Measurements from ENCODE around the gene CAMTA1. TPM values are rescaled to one million over a fixed set of nuclear protein-coding genes. Genes with fewer than 3 reads are reported as not detected.

CAMTA1 gene
- total and polyA plus RNA-seq, 4 donors = 48.1 to 140 (median 52.3) TPM

DNA sequence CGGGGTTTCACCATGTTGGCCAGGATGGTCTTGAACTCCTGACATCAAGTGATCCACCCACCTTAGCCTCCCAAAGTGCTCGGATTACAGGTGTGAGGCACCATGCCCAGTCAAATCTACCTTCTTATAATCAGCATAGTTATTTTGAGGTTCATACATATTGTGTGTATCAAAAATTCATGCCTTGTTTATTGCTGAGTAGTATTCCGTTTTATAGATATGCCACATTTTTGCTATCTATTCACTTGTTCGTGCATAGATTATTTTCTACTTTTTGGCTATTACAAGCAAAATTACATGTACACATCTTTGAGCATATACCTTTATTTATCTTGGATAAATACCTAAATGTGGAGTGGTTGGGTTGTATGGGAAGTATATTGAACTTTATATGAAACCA is 344.9 kb downstream of the CAMTA1 start:
- 82 to 97% methylated on average over 4 of the region's 4 CpGs for WGBS, 2 donors
- no peak overlapping the region for H3K9ac ChIP-seq (ENCODE audit: insufficient read depth in 1 of 2, low read length in 2 of 2)
- H3K4me3 ChIP-seq = no peak overlapping the region
- no peaks in the 10 kb centered on the region for H3K27me3 ChIP-seq (ENCODE audit: control insufficient read depth in 3 of 3, insufficient read depth in 3 of 3, low read length in 2 of 3)
- H3K4me1 ChIP-seq (ENCODE audit: control insufficient read depth in 5 of 5, insufficient read depth in 5 of 5, low read length in 5 of 5) = no peaks in the 10 kb centered on the region
- H3K36me3 ChIP-seq (ENCODE audit: control insufficient read depth in 4 of 4, insufficient read depth in 4 of 4, low read length in 4 of 4) = no peaks in the 10 kb centered on the region
- TF ChIP-seq, protein P1, sequence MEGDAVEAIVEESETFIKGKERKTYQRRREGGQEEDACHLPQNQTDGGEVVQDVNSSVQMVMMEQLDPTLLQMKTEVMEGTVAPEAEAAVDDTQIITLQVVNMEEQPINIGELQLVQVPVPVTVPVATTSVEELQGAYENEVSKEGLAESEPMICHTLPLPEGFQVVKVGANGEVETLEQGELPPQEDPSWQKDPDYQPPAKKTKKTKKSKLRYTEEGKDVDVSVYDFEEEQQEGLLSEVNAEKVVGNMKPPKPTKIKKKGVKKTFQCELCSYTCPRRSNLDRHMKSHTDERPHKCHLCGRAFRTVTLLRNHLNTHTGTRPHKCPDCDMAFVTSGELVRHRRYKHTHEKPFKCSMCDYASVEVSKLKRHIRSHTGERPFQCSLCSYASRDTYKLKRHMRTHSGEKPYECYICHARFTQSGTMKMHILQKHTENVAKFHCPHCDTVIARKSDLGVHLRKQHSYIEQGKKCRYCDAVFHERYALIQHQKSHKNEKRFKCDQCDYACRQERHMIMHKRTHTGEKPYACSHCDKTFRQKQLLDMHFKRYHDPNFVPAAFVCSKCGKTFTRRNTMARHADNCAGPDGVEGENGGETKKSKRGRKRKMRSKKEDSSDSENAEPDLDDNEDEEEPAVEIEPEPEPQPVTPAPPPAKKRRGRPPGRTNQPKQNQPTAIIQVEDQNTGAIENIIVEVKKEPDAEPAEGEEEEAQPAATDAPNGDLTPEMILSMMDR (IDR thresholded peaks at IDR 0.05; ENCODE audit: control extremely low read depth, extremely low read depth) = no peak
- no peak overlapping the region for H3K27ac ChIP-seq (ENCODE audit: low read depth in 1 of 2, low read length in 1 of 2)
- peaks cover 0 to 6% (median 0%) of the 10 kb centered on the region in 4 donors for H3K9me3 ChIP-seq (ENCODE audit: control insufficient read depth in 4 of 4, insufficient read depth in 3 of 4, low read length in 3 of 4)
- DNase-seq (no peak), ATAC-seq (ENCODE audit: insufficient read depth, low FRiP score) (no peak)

DNA sequence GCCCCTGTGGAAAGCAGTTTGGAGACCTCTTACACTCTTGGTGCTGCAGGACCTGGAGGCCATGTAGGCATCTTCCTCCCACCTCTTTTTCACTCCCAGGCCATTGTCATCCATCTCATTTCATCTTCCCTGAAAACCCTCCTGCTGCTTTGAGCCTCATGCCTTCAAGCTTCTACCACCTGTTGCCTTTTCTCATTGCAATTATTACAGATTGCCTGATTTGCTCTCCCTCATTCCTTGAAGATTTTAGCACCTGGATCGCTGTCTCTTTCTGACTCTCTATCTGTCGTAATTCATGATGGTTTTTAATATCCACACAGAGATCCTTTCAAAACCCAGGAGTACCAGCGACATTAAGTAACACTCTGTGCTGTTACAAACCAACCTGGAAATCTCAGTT is 350.2 kb downstream of the CAMTA1 start:
- Histone ChIP-seq H3K4me3 (no peak overlapping the region), H3K27me3 (ENCODE audit: control insufficient read depth in 3 of 3, insufficient read depth in 3 of 3, low read length in 2 of 3) (peaks cover 0 to 6% (median 0%) of the 10 kb centered on the region in 3 donors), H3K9ac (ENCODE audit: insufficient read depth in 1 of 2, low read length in 2 of 2) (no peak overlapping the region), H3K9me3 (ENCODE audit: control insufficient read depth in 4 of 4, insufficient read depth in 3 of 4, low read length in 3 of 4) (peaks cover 0 to 1% (median 0%) of the 10 kb centered on the region in 4 donors), H3K27ac (ENCODE audit: low read depth in 1 of 2, low read length in 1 of 2) (no peak overlapping the region), H3K36me3 (ENCODE audit: control insufficient read depth in 4 of 4, insufficient read depth in 4 of 4, low read length in 4 of 4) (no peaks in the 10 kb centered on the region), H3K4me1 (ENCODE audit: control insufficient read depth in 5 of 5, insufficient read depth in 5 of 5, low read length in 5 of 5) (no peaks in the 10 kb centered on the region)
- TF ChIP-seq, protein P1 (IDR thresholded peaks at IDR 0.05; ENCODE audit: control extremely low read depth, extremely low read depth) = no peak
- DNase-seq = no peak
- no peak for ATAC-seq (ENCODE audit: insufficient read depth, low FRiP score)
- WGBS, 2 donors = 89 to 91% methylated on average over 3 of the region's 3 CpGs

DNA sequence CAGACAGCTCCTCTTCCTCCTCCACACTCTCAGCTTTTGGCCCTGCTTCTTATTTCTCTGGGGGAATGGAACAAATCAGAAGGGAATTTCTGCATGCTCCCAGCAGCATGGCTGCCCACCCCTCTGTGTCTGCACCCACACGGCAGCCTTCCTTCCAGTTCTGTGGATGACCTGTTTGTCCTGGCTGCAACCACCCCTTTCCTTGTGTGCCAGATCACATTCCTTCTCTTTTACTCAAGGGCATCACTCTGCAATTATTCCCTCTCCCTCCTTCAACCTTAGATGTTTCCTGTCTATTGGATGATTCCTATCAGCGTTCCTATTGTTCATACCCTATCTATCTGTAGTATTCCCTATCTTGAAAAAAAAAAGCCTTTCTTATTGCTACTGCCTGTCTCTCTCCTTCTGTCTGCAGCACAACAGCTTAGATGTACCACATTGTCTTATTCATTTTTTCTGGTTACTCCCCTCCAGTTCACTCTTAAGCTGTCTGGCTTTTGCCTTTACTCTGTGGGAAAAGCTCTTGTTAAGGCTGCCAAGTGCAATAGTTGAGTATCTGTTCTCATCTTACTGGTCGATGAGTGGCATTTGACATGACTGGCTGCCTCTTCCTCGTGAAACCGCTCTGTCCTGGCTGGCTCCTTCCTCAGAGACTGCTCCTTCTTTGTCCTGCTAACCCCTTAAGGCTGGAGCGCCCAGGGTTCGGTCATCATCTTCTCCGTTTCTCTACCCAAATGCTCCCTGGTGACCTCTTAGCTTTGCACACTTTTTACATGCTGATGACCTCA is 351.1 kb downstream of the CAMTA1 start:
- Histone ChIP-seq H3K9me3 (ENCODE audit: control insufficient read depth in 4 of 4, insufficient read depth in 3 of 4, low read length in 3 of 4) (peaks cover 0 to 1% (median 0%) of the 10 kb centered on the region in 4 donors), H3K4me1 (ENCODE audit: control insufficient read depth in 5 of 5, insufficient read depth in 5 of 5, low read length in 5 of 5) (no peaks in the 10 kb centered on the region), H3K4me3 (no peak overlapping the region), H3K27ac (ENCODE audit: low read depth in 1 of 2, low read length in 1 of 2) (no peak overlapping the region), H3K36me3 (ENCODE audit: control insufficient read depth in 4 of 4, insufficient read depth in 4 of 4, low read length in 4 of 4) (no peaks in the 10 kb centered on the region), H3K9ac (ENCODE audit: insufficient read depth in 1 of 2, low read length in 2 of 2) (no peak overlapping the region), H3K27me3 (ENCODE audit: control insufficient read depth in 3 of 3, insufficient read depth in 3 of 3, low read length in 2 of 3) (peaks cover 0 to 6% (median 0%) of the 10 kb centered on the region in 3 donors)
- WGBS, 2 donors = 81 to 83% methylated on average over 8 of the region's 8 CpGs
- DNase-seq (no peak), ATAC-seq (ENCODE audit: insufficient read depth, low FRiP score) (no peak)
- TF ChIP-seq, protein P1 (IDR thresholded peaks at IDR 0.05; ENCODE audit: control extremely low read depth, extremely low read depth) = no peak

Measured in lung (tissue), 12 donors.